Ecto neural progenitor cell (in vitro differentiated cells): ENCODE data around the gene SMURF1.
"Not testable (repeated sequence)": the region's sequence is repeated elsewhere in the genome, so short reads cannot be mapped to it uniquely, and the experiment has no call there.

ENCODE experiments used
- DNase-seq: peaks from one replicate; pipeline ENCODE4 v3.0.0-alpha.2; 2018; ENCODE audit warnings: low spot score

SMURF1 gene

GRCh38 chr7:99143853-99144672 lies at the start of gene SMURF1:
Gene SMURF1, minus strand, starts transcription at chr7:99144108. Its CDS starts 328 bp downstream, at chr7:99143780.
- DNase-seq = peak; percentile 82

- DNase-seq = no peak
Observed at GRCh38 chr7:99191869-99192596, 48.1 kb upstream of the SMURF1 start.

- DNase-seq = no peak
Observed at GRCh38 chr7:99190359-99191009, 46.6 kb upstream of the SMURF1 start.

- DNase-seq = no peak
Observed at GRCh38 chr7:99189222-99189621, 45.3 kb upstream of the SMURF1 start.

- no peak for DNase-seq
Observed at GRCh38 chr7:99188221-99188620, 44.3 kb upstream of the SMURF1 start.

- no peak for DNase-seq
Observed at GRCh38 chr7:99184532-99185218, 40.8 kb upstream of the SMURF1 start.

- no peak for DNase-seq
Observed at GRCh38 chr7:99180067-99180650, 36.3 kb upstream of the SMURF1 start.

- DNase-seq = no peak
Observed at GRCh38 chr7:99177165-99177564, 33.3 kb upstream of the SMURF1 start.

- no peak for DNase-seq
Observed at GRCh38 chr7:99173787-99174186, 29.9 kb upstream of the SMURF1 start.

GRCh38 chr7:99171731-99172130 lies 27.8 kb upstream of the SMURF1 start:
- no peak for DNase-seq

- DNase-seq = no peak
Observed at GRCh38 chr7:99170730-99171074, 26.8 kb upstream of the SMURF1 start.

GRCh38 chr7:99170065-99170729 lies 26.3 kb upstream of the SMURF1 start:
- no peak for DNase-seq

- no peak for DNase-seq
Observed at GRCh38 chr7:99167072-99167471, 23.2 kb upstream of the SMURF1 start.

GRCh38 chr7:99165816-99166215 lies 21.9 kb upstream of the SMURF1 start:
- no peak for DNase-seq

GRCh38 chr7:99163669-99164068 lies 19.8 kb upstream of the SMURF1 start:
- DNase-seq = not testable (repeated sequence)

GRCh38 chr7:99156649-99157048 lies 12.7 kb upstream of the SMURF1 start:
- no peak for DNase-seq

GRCh38 chr7:99155211-99155610 lies 11.3 kb upstream of the SMURF1 start:
- DNase-seq = no peak

- no peak for DNase-seq
Observed at GRCh38 chr7:99146979-99147378, 3.1 kb upstream of the SMURF1 start.

- DNase-seq = no peak
Observed at GRCh38 chr7:99143521-99143852, 421 bp downstream of the SMURF1 start.

GRCh38 chr7:99142727-99143520 lies 984 bp downstream of the SMURF1 start:
- peak; percentile 97 for DNase-seq
